H1 (cell line): ENCODE measurements around the gene IL18R1. TPM values are rescaled to one million over a fixed set of nuclear protein-coding genes. Genes with fewer than 3 reads are reported as not detected.

Source experiments
- CTCF ChIA-PET: fragments of 300-600 bp; sonication (Branson Sonifier 250); formaldehyde crosslinking; loops from one replicate; lab custom pipeline; 2021; ENCODE audit not compliant: partially characterized antibody; lab: Charles Lee
- POLR2A ChIA-PET: fragments of 300-600 bp; sonication (Branson Sonifier 250); formaldehyde crosslinking; loops from one replicate; lab custom pipeline; 2021; ENCODE audit warnings: inconsistent platforms; ENCODE audit not compliant: partially characterized antibody; lab: Charles Lee
- DNase-seq, 2 experiments: peaks; one replicate each; pipeline versions ENCODE4 v3.0.0 to v3.0.0-alpha.2; 2010 to 2022; ENCODE audit warnings: low spot score in 2 of 2, low read depth in 1 of 2, mixed read lengths in 1 of 2
- FAIRE-seq: peaks from 2 replicates; lab custom pipeline; 2011; peaks lifted over from hg19 to GRCh38; lab: Jason Lieb, UNC
- H2AFZ ChIP-seq: 2 replicates; pipeline ENCODE4 v1.8.1; 2012; ENCODE audit warnings: low read length, inconsistent platforms
- H2AK5ac ChIP-seq: 2 replicates; pipeline ENCODE4 v1.6.1; 2013; ENCODE audit warnings: low read depth, low read length
- H2BK120ac ChIP-seq: replicated peaks from 2 replicates; pipeline ENCODE3; 2013; ENCODE audit warnings: low read depth, low read length, inconsistent platforms
- H2BK12ac ChIP-seq: 2 replicates; pipeline ENCODE4 v1.6.1; 2013; ENCODE audit warnings: low read depth, low read length
- H2BK15ac ChIP-seq: 2 replicates; pipeline ENCODE4 v1.6.1; 2013; ENCODE audit warnings: low read length
- H2BK20ac ChIP-seq: 2 replicates; pipeline ENCODE4 v1.6.1; 2013; ENCODE audit warnings: low read length
- H2BK5ac ChIP-seq: 2 replicates; pipeline ENCODE4 v1.6.1; 2013; ENCODE audit warnings: low read depth, low read length
- H3K14ac ChIP-seq: 2 replicates; pipeline ENCODE4 v1.6.1; 2013; ENCODE audit warnings: inconsistent platforms; ENCODE audit not compliant: insufficient read length
- H3K18ac ChIP-seq: 2 replicates; pipeline ENCODE4 v1.6.1; 2013; ENCODE audit warnings: low read length; ENCODE audit errors: extremely low read depth
- H3K23ac ChIP-seq: 2 replicates; pipeline ENCODE4 v1.6.1; 2013; ENCODE audit warnings: inconsistent platforms; ENCODE audit not compliant: insufficient read length
- H3K23me2 ChIP-seq: 2 replicates; pipeline ENCODE4 v1.6.1; 2013; ENCODE audit warnings: low read depth, low read length
- H3K27ac ChIP-seq: 2 replicates; pipeline ENCODE4 v1.6.1; 2011; ENCODE audit warnings: low read depth, low read length, inconsistent platforms
- H3K27me3 ChIP-seq, 4 experiments: replicated peaks in 1 of 4; 1 replicate in 1 of 4; 2 replicates in 3 of 4; pipeline versions ENCODE4 v1.6.1 to v1.8.1; 2011 to 2013; ENCODE audit warnings: low read length in 3 of 4, mild to moderate bottlenecking in 3 of 4, inconsistent platforms in 2 of 4, mixed read lengths in 2 of 4, moderate library complexity in 1 of 4; ENCODE audit not compliant: control insufficient read depth in 3 of 4, insufficient read depth in 3 of 4; ENCODE audit errors: extremely low read depth in 1 of 4
- H3K36me3 ChIP-seq, 4 experiments: 2 replicates each; pipeline versions ENCODE4 v1.6.1 to v1.8.1; 2011 to 2013; ENCODE audit warnings: mild to moderate bottlenecking in 4 of 4, low read length in 3 of 4, moderate library complexity in 2 of 4, control low read depth in 1 of 4, inconsistent platforms in 1 of 4; ENCODE audit not compliant: insufficient read depth in 4 of 4, control insufficient read depth in 2 of 4
- H3K4ac ChIP-seq: replicated peaks from 2 replicates; pipeline ENCODE3; 2013; ENCODE audit warnings: low read length, low read depth, mixed read lengths, inconsistent platforms; ENCODE audit not compliant: insufficient read length
- H3K4me1 ChIP-seq, 4 experiments: replicated peaks in 1 of 4; 1 replicate in 1 of 4; 2 replicates in 3 of 4; pipeline versions ENCODE4 v1.6.1 to v1.8.1; 2011 to 2013; ENCODE audit warnings: low read length in 3 of 4, inconsistent platforms in 2 of 4, mixed read lengths in 1 of 4; ENCODE audit not compliant: insufficient read depth in 4 of 4, control insufficient read depth in 3 of 4
- H3K4me2 ChIP-seq, 2 experiments: 2 replicates each; pipeline versions ENCODE4 v1.6.1 to v1.8.1; 2011 to 2013; ENCODE audit warnings: low read depth in 2 of 2, low read length in 2 of 2, control low read depth in 1 of 2, inconsistent platforms in 1 of 2, mild to moderate bottlenecking in 1 of 2; ENCODE audit not compliant: insufficient read depth in 1 of 2
- H3K4me3 ChIP-seq, 4 experiments: fragments of 200-600, 300-600 bp in 1 of 4; sonication (generic), shearing (Covaris generic), sonication (Bioruptor Twin) in 1 of 4; 2 replicates each; pipeline versions ENCODE4 v1.5.1 to v1.8.1; 2011 to 2016; ENCODE audit warnings: low read length in 4 of 4, low read depth in 3 of 4, control low read depth in 2 of 4, inconsistent platforms in 2 of 4, mild to moderate bottlenecking in 2 of 4, mixed read lengths in 1 of 4, moderate library complexity in 1 of 4; ENCODE audit not compliant: insufficient read depth in 2 of 4; ENCODE audit errors: extremely low read depth in 1 of 4
- H3K56ac ChIP-seq: replicated peaks from 2 replicates; pipeline ENCODE3; 2013; ENCODE audit warnings: low read depth, mild to moderate bottlenecking, mixed read lengths, low read length, inconsistent platforms; ENCODE audit not compliant: insufficient read length
- H3K79me1 ChIP-seq: 2 replicates; pipeline ENCODE4 v1.6.1; 2013; ENCODE audit warnings: low read depth, low read length, control low read depth
- H3K79me2 ChIP-seq, 2 experiments: 2 replicates each; pipeline versions ENCODE4 v1.6.1 to v1.8.1; 2012 to 2013; ENCODE audit warnings: low read length in 2 of 2, mild to moderate bottlenecking in 2 of 2, inconsistent platforms in 1 of 2; ENCODE audit not compliant: insufficient read depth in 2 of 2, control insufficient read depth in 1 of 2
- H3K9ac ChIP-seq, 4 experiments: replicated peaks in 1 of 4; 1 replicate in 1 of 4; 2 replicates in 3 of 4; pipeline versions ENCODE4 v1.6.1 to v1.8.1; 2011 to 2013; ENCODE audit warnings: low read depth in 3 of 4, low read length in 3 of 4, control low read depth in 2 of 4, mild to moderate bottlenecking in 2 of 4, moderate library complexity in 2 of 4, inconsistent platforms in 1 of 4; ENCODE audit errors: extremely low read depth in 1 of 4
- H3K9me3 ChIP-seq, 2 experiments: 2 replicates each; pipeline versions ENCODE4 v1.6.1 to v1.8.1; 2012 to 2013; ENCODE audit warnings: mild to moderate bottlenecking in 2 of 2, moderate library complexity in 2 of 2, control low read depth in 1 of 2, inconsistent platforms in 1 of 2, low read depth in 1 of 2, low read length in 1 of 2, mixed read lengths in 1 of 2; ENCODE audit not compliant: insufficient read depth in 2 of 2
- H4K20me1 ChIP-seq, 2 experiments: replicated peaks in 1 of 2; 2 replicates each; pipeline versions ENCODE3 to v1.8.1; 2011 to 2013; ENCODE audit warnings: inconsistent platforms in 2 of 2, low read length in 2 of 2, mild to moderate bottlenecking in 1 of 2; ENCODE audit not compliant: insufficient read depth in 2 of 2, control insufficient read depth in 1 of 2
- H4K5ac ChIP-seq: 2 replicates; pipeline ENCODE4 v1.6.1; 2013; ENCODE audit warnings: low read length, low read depth, mixed read lengths, inconsistent platforms; ENCODE audit not compliant: insufficient read length
- H4K8ac ChIP-seq: 2 replicates; pipeline ENCODE4 v1.8.0; 2013; ENCODE audit warnings: mild to moderate bottlenecking, moderate library complexity, low read length, inconsistent platforms; ENCODE audit not compliant: insufficient read depth; ENCODE audit errors: extremely low read depth
- H4K91ac ChIP-seq: replicated peaks from 2 replicates; pipeline ENCODE3; 2013; ENCODE audit warnings: low read length, mixed read lengths, inconsistent platforms; ENCODE audit not compliant: insufficient read length
- CBX5 ChIP-seq: fragments of 300-800, 300-1000 bp; sonication (generic); IDR thresholded peaks from 2 replicates; pipeline ENCODE4 v1.7.1; 2016; ENCODE audit warnings: antibody characterized with exemption, low read length, low read depth
- CHD2 ChIP-seq: IDR thresholded peaks from 2 replicates; pipeline ENCODE4 v1.6.1; 2012; ENCODE audit warnings: low read length, improper control_type of control experiment
- HDAC2 ChIP-seq, 2 experiments: fragments of 300-600 bp in 1 of 2; sonication (generic) in 1 of 2; IDR thresholded peaks; 2 replicates each; pipeline ENCODE4 v1.6.1; 2011 to 2012; ENCODE audit warnings: low read depth in 2 of 2, low read length in 2 of 2, mild to moderate bottlenecking in 2 of 2, moderate library complexity in 2 of 2, borderline replicate concordance in 1 of 2, inconsistent platforms in 1 of 2
- KDM4A ChIP-seq: IDR thresholded peaks from one replicate; pipeline ENCODE4 v1.7.1; 2012; ENCODE audit warnings: low read depth, mild to moderate bottlenecking, moderate library complexity, low read length, inconsistent platforms; ENCODE audit not compliant: severe bottlenecking
- RFX5 ChIP-seq: IDR thresholded peaks from 2 replicates; pipeline ENCODE4 v1.6.1; 2011; ENCODE audit warnings: low read depth, low read length, improper control_type of control experiment, borderline replicate concordance
- SIN3A ChIP-seq, 2 experiments: IDR thresholded peaks in 1 of 2; conservative IDR thresholded peaks in 1 of 2; 2 replicates each; pipeline ENCODE4 v1.6.1; 2011 to 2012; ENCODE audit warnings: low read length in 2 of 2, improper control_type of control experiment in 1 of 2, low read depth in 1 of 2, mild to moderate bottlenecking in 1 of 2
- SP4 ChIP-seq: IDR thresholded peaks from 2 replicates; pipeline ENCODE4 v1.6.1; 2012; ENCODE audit warnings: low read length, inconsistent platforms
- SUZ12 ChIP-seq: fragments of 200-600 bp; sonication (generic); IDR thresholded peaks from 2 replicates; pipeline ENCODE4 v1.6.1; 2012; ENCODE audit warnings: mild to moderate bottlenecking, inconsistent platforms, low read length, moderate library complexity, mixed read lengths
- TAF7 ChIP-seq: optimal IDR thresholded peaks from 2 replicates; pipeline ENCODE3; 2011; ENCODE audit warnings: low read depth, mild to moderate bottlenecking, inconsistent platforms, low read length, moderate library complexity, borderline replicate concordance
- TBP ChIP-seq: IDR thresholded peaks from 2 replicates; pipeline ENCODE4 v1.6.1; 2011; ENCODE audit warnings: low read depth, low read length, improper control_type of control experiment
- ZNF274 ChIP-seq: IDR thresholded peaks from 2 replicates; pipeline ENCODE4 v1.7.0; 2012; ENCODE audit warnings: low read length, borderline replicate concordance; ENCODE audit errors: extremely low read depth
- WGBS, 2 experiments: shearing (Covaris generic) in 1 of 2; methylation state at CpG; one replicate each; pipeline versions ENCODE4 v1.1.6 to v1.1.7; 2013 to 2015; ENCODE audit warnings: low lambda C conversion rate in 2 of 2, mixed read lengths in 2 of 2, inconsistent platforms in 1 of 2, low coverage in 1 of 2, missing lambda C conversion rate in 1 of 2; ENCODE audit not compliant: insufficient replicate concordance in 2 of 2, insufficient coverage in 1 of 2, insufficient read length in 1 of 2; ENCODE audit errors: extremely low coverage in 1 of 2, missing lambda C conversion rate in 1 of 2; 5-methylcytosine and 5-hydroxymethylcytosine counted together
- polyA plus RNA-seq, 7 experiments: library from polyadenylated mRNA; depleted of rRNA in 3 of 7; stranded (reverse) in 5 of 7; unstranded in 2 of 7; fragments of >200 nt in 5 of 7; fragments of 200-250 nt in 2 of 7; gene quantifications; 1 replicate in 5 of 7; 2 replicates in 1 of 7; 4 replicates in 1 of 7; pipeline versions ENCODE4 v1.2.1 to v1.2.3, GENCODE V29; 2011 to 2013; ENCODE audit warnings: missing spikeins in 2 of 7, mixed read lengths in 2 of 7
- total RNA-seq: library from RNA; stranded (reverse); fragmentation: NEBNext Ultra II Directional; extraction: Animal tissue kit (Norgen Biotek cat#: 25700); gene quantifications from 2 replicates; pipeline ENCODE4 v1.2.1, GENCODE V29; 2021
- TF ChIP-seq, protein P1 (sequence below): IDR thresholded peaks from 2 replicates; pipeline ENCODE4 v1.6.1; 2011; ENCODE audit warnings: low read depth, mild to moderate bottlenecking, low read length; ENCODE audit not compliant: insufficient read depth
- TF ChIP-seq, protein P2 (sequence below): IDR thresholded peaks from 2 replicates; pipeline ENCODE4 v1.6.1; 2012; ENCODE audit warnings: inconsistent platforms

The IL18R1 gene
- total and polyA plus RNA-seq, 2 of the 8 experiments (the other 6 are each of a cell fraction or from before 2014, with no cell fraction given): 0.54 TPM; not detected in 1

GRCh38 chr2:102396012-102396411 lies 40.4 kb downstream of the IL18R1 start:
- no peaks in the 10 kb centered on the region for H3K9me3 ChIP-seq
- no peak overlapping the region for H4K5ac ChIP-seq
- ChIA-PET POLR2A (no interaction called here), CTCF (no interaction called here)
- DNase-seq (no peak), FAIRE-seq (no peak)
- no peak overlapping the region for H2AFZ ChIP-seq
- no peak overlapping the region for H3K14ac ChIP-seq
- WGBS, 2 experiments: 73% methylated on average over 2 of the region's 2 CpGs; no CpG with 5 or more reads in 1 of the 2 experiments
- no peaks in the 10 kb centered on the region for H4K20me1 ChIP-seq
- H3K79me1 ChIP-seq: no peaks in the 10 kb centered on the region
- H3K18ac ChIP-seq: no peak overlapping the region
- H2AK5ac ChIP-seq: no peak overlapping the region
- H3K23me2 ChIP-seq: no peaks in the 10 kb centered on the region
- no peak overlapping the region for H3K23ac ChIP-seq
- no peak overlapping the region for H2BK5ac ChIP-seq
- no peaks in the 10 kb centered on the region for H3K27me3 ChIP-seq
- no peak overlapping the region for H3K4ac ChIP-seq
- H3K9ac ChIP-seq: no peak overlapping the region
- no peak overlapping the region for H4K91ac ChIP-seq
- H2BK120ac ChIP-seq: no peak overlapping the region
- no peak overlapping the region for H2BK12ac ChIP-seq
- H3K4me2 ChIP-seq: no peak overlapping the region
- no peaks in the 10 kb centered on the region for H3K79me2 ChIP-seq
- H2BK15ac ChIP-seq: no peak overlapping the region
- no peaks in the 10 kb centered on the region for H3K4me1 ChIP-seq
- no peak overlapping the region for H4K8ac ChIP-seq
- H3K4me3 ChIP-seq: no peak overlapping the region
- no peak overlapping the region for H3K56ac ChIP-seq
- H3K36me3 ChIP-seq: no peaks in the 10 kb centered on the region
- no peak overlapping the region for H2BK20ac ChIP-seq
- H3K27ac ChIP-seq: no peak overlapping the region
- TF ChIP-seq KDM4A (no peak), RFX5 (no peak), TBP (no peak), CHD2 (no peak), SP4 (no peak), ZNF274 (no peak), TAF7 (no peak), CBX5 (no peak), SUZ12 (no peak), SIN3A (conservative IDR thresholded peaks at IDR 0.05 in 1 of 2, IDR thresholded peaks at IDR 0.05 in 1 of 2; ENCODE audit: low read depth in 1 of 2, low read length in 2 of 2) (no peak), HDAC2 (IDR thresholded peaks at IDR 0.05; ENCODE audit: borderline replicate concordance in 1 of 2, low read depth in 2 of 2, low read length in 2 of 2) (no peak)
- TF ChIP-seq, protein P1, sequence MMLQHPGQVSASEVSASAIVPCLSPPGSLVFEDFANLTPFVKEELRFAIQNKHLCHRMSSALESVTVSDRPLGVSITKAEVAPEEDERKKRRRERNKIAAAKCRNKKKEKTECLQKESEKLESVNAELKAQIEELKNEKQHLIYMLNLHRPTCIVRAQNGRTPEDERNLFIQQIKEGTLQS: no peak
- TF ChIP-seq, protein P2, sequence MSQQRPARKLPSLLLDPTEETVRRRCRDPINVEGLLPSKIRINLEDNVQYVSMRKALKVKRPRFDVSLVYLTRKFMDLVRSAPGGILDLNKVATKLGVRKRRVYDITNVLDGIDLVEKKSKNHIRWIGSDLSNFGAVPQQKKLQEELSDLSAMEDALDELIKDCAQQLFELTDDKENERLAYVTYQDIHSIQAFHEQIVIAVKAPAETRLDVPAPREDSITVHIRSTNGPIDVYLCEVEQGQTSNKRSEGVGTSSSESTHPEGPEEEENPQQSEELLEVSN: no peak
